ENCODE results near the gene HIC2.
"Not testable (repeated sequence)": the region's sequence is repeated elsewhere in the genome, so short reads cannot be mapped to it uniquely, and the experiment has no call there.

The HIC2 gene

GRCh38 chr22:21497984-21498383, 80.8 kb downstream of the HIC2 start:
- not testable (repeated sequence) for DNase-seq

DNA sequence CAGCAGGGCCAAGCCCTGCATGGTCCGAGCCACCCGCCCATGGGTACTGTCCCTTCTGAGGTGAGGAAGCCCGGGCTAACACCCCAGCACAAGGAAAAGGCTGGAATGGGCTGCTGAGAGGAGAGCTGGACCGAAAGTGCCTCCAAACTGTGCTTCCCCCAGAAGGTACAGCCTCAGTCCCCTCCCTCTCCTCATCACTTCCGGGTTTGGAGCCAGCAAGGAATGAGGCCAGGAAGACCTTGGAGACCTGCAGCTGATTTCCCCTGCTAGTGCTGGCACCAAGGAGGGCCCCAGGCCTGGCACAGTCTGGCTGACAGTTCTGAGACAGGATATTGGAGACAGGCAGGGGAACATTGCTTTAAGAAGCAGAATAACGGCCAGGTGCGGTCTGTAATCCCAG, 81.3 kb downstream of the HIC2 start:
- not testable (repeated sequence) for DNase-seq

- DNase-seq: not testable (repeated sequence)
These were observed 82.7 kb downstream of the HIC2 start for GRCh38 chr22:21499623-21500506.

Measured in NCI-H1105 treated with DMSO at 0.1 percent for 48 hours (cell line).